Measurements from ENCODE around the gene CD207.

CD207 gene

GRCh38 chr2:70795164-70795995 lies 40.2 kb downstream of the CD207 start:
- H3K4me1 ChIP-seq = no peaks in the 10 kb centered on the region
- no peak for DNase-seq (ENCODE audit: low spot score in 2 of 2)
- in situ Hi-C loops (cut with MboI; ENCODE audit: low sequenced_read_pairs) = loop anchor here (10.0 kb wide), 1 partner anchor 149 kb away; no protein-coding TSS in a partner anchor
- peaks cover 5% of the 10 kb centered on the region for H3K9me3 ChIP-seq
- H3K27me3 ChIP-seq (ENCODE audit: low read depth) = no peaks in the 10 kb centered on the region
- no peaks in the 10 kb centered on the region for H3K36me3 ChIP-seq (replicated peaks)
- no peak overlapping the region for H3K4me3 ChIP-seq

GRCh38 chr2:70793450-70793849 lies 42.2 kb downstream of the CD207 start:
- Histone ChIP-seq H3K9me3 (no peaks in the 10 kb centered on the region), H3K36me3 (replicated peaks) (no peaks in the 10 kb centered on the region), H3K27me3 (ENCODE audit: low read depth) (no peaks in the 10 kb centered on the region), H3K4me1 (peaks cover 2% of the 10 kb centered on the region; the same call in 1 of the 2 replicates), H3K4me3 (no peak overlapping the region)
- in situ Hi-C loops (cut with MboI; ENCODE audit: low sequenced_read_pairs) = loop anchor here (10.0 kb wide), 1 partner anchor 151 kb away; no protein-coding TSS in a partner anchor
- no peak for DNase-seq (ENCODE audit: low spot score in 2 of 2)

GRCh38 chr2:70790136-70790828 lies 45.3 kb downstream of the CD207 start, which contains the start of gene FIGLA:
Gene FIGLA (minus strand): TSS chr2:70790643. CDS start chr2:70790638, 5 bp downstream.
- Histone ChIP-seq H3K36me3 (replicated peaks) (no peaks in the 10 kb centered on the region), H3K27me3 (ENCODE audit: low read depth) (no peaks in the 10 kb centered on the region), H3K9me3 (no peaks in the 10 kb centered on the region), H3K4me1 (peaks cover 2% of the 10 kb centered on the region; the same call in 1 of the 2 replicates), H3K4me3 (0 out of 2 replicates have a peak within 1 kb of the TSS, but pooled peaks have one; percentile 6)
- DNase-seq (ENCODE audit: low spot score in 2 of 2) = no peak
- in situ Hi-C loops (cut with MboI; ENCODE audit: low sequenced_read_pairs) = loop anchor here (10.0 kb wide), 1 partner anchor 155 kb away; no protein-coding TSS in a partner anchor

GRCh38 chr2:70789304-70790135 lies 46.1 kb downstream of the CD207 start:
- peak; percentile 64 to 86 for DNase-seq (ENCODE audit: low spot score in 2 of 2)
- in situ Hi-C loops (cut with MboI; ENCODE audit: low sequenced_read_pairs) = loop anchor here (10.0 kb wide), 2 partner anchors 135 to 155 kb away; no protein-coding TSS in a partner anchor
- Histone ChIP-seq H3K9me3 (no peaks in the 10 kb centered on the region), H3K36me3 (replicated peaks) (no peaks in the 10 kb centered on the region), H3K4me1 (peaks cover 4% of the 10 kb centered on the region), H3K4me3 (0 out of 2 replicates have a peak overlapping the region, but pooled peaks have one; percentile 6), H3K27me3 (ENCODE audit: low read depth) (no peaks in the 10 kb centered on the region)

GRCh38 chr2:70785137-70785911 lies 50.3 kb downstream of the CD207 start:
- in situ Hi-C loops (cut with MboI; ENCODE audit: low sequenced_read_pairs) = loop anchor here (10.0 kb wide), 1 partner anchor 131 kb away; no protein-coding TSS in a partner anchor
- H3K9me3 ChIP-seq = no peaks in the 10 kb centered on the region
- H3K4me1 ChIP-seq = peaks cover 7% of the 10 kb centered on the region
- peak; percentile 60 to 68 for DNase-seq (ENCODE audit: low spot score in 2 of 2)
- H3K4me3 ChIP-seq = no peak overlapping the region
- H3K27me3 ChIP-seq (ENCODE audit: low read depth) = no peaks in the 10 kb centered on the region
- no peaks in the 10 kb centered on the region for H3K36me3 ChIP-seq (replicated peaks)

GRCh38 chr2:70784320-70784719 lies 51.3 kb downstream of the CD207 start:
- Histone ChIP-seq H3K4me1 (peaks cover 4% of the 10 kb centered on the region), H3K27me3 (ENCODE audit: low read depth) (no peaks in the 10 kb centered on the region), H3K9me3 (no peaks in the 10 kb centered on the region), H3K4me3 (no peak overlapping the region), H3K36me3 (replicated peaks) (no peaks in the 10 kb centered on the region)
- in situ Hi-C loops (cut with MboI; ENCODE audit: low sequenced_read_pairs) = loop anchor here (10.0 kb wide), 1 partner anchor 130 kb away; no protein-coding TSS in a partner anchor
- DNase-seq (ENCODE audit: low spot score in 2 of 2) = no peak
